Choroid plexus epithelial cell (primary cell): ENCODE results near the gene SNX9.

Experiments
- DNase-seq: peaks from one replicate; pipeline ENCODE4 v3.0.0-alpha.2; 2010; ENCODE audit warnings: low read depth
- H3K4me3 ChIP-seq: 2 replicates; pipeline ENCODE4 v1.5.1; 2011; ENCODE audit warnings: low read depth, mild to moderate bottlenecking, control low read depth, low read length, moderate library complexity
- CTCF ChIP-seq: conservative IDR thresholded peaks from 2 replicates; pipeline ENCODE4 v1.5.1; 2011; ENCODE audit warnings: low read depth, mild to moderate bottlenecking, control low read depth, inconsistent platforms, low read length, moderate library complexity

The SNX9 gene

GRCh38 chr6:157987788-157988699 lies 165.0 kb downstream of the SNX9 start:
- no peak overlapping the region for H3K4me3 ChIP-seq
- no peak for TF ChIP-seq CTCF
- no peak for DNase-seq

- no peak for DNase-seq
- no peak for TF ChIP-seq CTCF
- no peak overlapping the region for H3K4me3 ChIP-seq
Observed at GRCh38 chr6:157988700-157989063, 165.6 kb downstream of the SNX9 start.

- H3K4me3 ChIP-seq: no peak overlapping the region
- peak; percentile 35 for DNase-seq
- peak; percentile 17 for TF ChIP-seq CTCF
Observed at GRCh38 chr6:157989541-157990289, 166.7 kb downstream of the SNX9 start.

- DNase-seq: peak; percentile 48
- TF ChIP-seq CTCF: no peak
- no peak overlapping the region for H3K4me3 ChIP-seq
Observed at GRCh38 chr6:157990321-157991066, 167.4 kb downstream of the SNX9 start.

- no peak overlapping the region for H3K4me3 ChIP-seq
- no peak for DNase-seq
- no peak for TF ChIP-seq CTCF
Observed at GRCh38 chr6:157991067-157991432, 168.0 kb downstream of the SNX9 start.

GRCh38 chr6:157993076-157993475 lies 170.0 kb downstream of the SNX9 start:
- no peak overlapping the region for H3K4me3 ChIP-seq
- no peak for TF ChIP-seq CTCF
- DNase-seq: no peak
